K562 (cell line): ENCODE measurements around the gene FMO1. TPM values are rescaled to one million over a fixed set of nuclear protein-coding genes. Genes with fewer than 3 reads are reported as not detected.

ENCODE experiments used
- ATAC-seq: fragments of 200-7000 bp; cut with Tn5 transposase; 3 replicates; pipeline ENCODE4 v1.9.1; 2020; ENCODE audit warnings: moderate library complexity
- BruUV-seq: library from RNA; stranded (reverse); fragments of 400-500 nt; replicated peaks from 2 replicates; lab custom pipeline; 2021; lab: Mats Ljungman, UMichigan
- CTCF ChIA-PET: fragments of 300-600 bp; formaldehyde crosslinking; extraction: SDS; loops from one replicate; lab custom pipeline; 2021; ENCODE audit warnings: low intra/inter-chr PET ratio; lab: Yijun Ruan, JAX
- POLR2A ChIA-PET: fragments of 300-600, 350-650 bp; sonication (Branson Sonifier 250); formaldehyde crosslinking; extraction: SDS; loops from one replicate; lab custom pipeline; 2021; ENCODE audit warnings: antibody characterized with exemption, inconsistent platforms; lab: Yijun Ruan, JAX
- DNase-seq, 4 experiments: peaks; one replicate each; pipeline versions ENCODE4 v3.0.0 to v3.0.0-alpha.2; 2011 to 2018; ENCODE audit warnings: low spot score in 3 of 4, mixed read lengths in 3 of 4; ENCODE audit errors: extremely low read depth in 1 of 4
- FAIRE-seq: peaks from 2 replicates; lab custom pipeline; 2011; peaks lifted over from hg19 to GRCh38; lab: Jason Lieb, UNC
- H2AFZ ChIP-seq: 2 replicates; pipeline ENCODE4 v1.6.0; 2011; ENCODE audit warnings: low read depth, low read length, control low read depth, inconsistent platforms
- H3K27ac ChIP-seq: fragments of 200-600 bp; 3 replicates; pipeline ENCODE4 v1.8.0; 2011; ENCODE audit warnings: low read depth, mild to moderate bottlenecking, control low read depth, inconsistent platforms, low read length, moderate library complexity, mixed read lengths; ENCODE audit errors: extremely low read depth
- H3K27me3 ChIP-seq, 2 experiments: fragments of 300-600 bp in 1 of 2; 2 replicates in 1 of 2; 3 replicates in 1 of 2; pipeline versions ENCODE4 v1.6.0 to v1.8.0; 2011; ENCODE audit warnings: inconsistent platforms in 2 of 2, low read length in 2 of 2, mild to moderate bottlenecking in 1 of 2, mixed read lengths in 1 of 2, moderate library complexity in 1 of 2; ENCODE audit not compliant: control insufficient read depth in 2 of 2, insufficient read depth in 2 of 2
- H3K36me3 ChIP-seq: fragments of 300-600 bp; 3 replicates; pipeline ENCODE4 v1.8.0; 2011; ENCODE audit warnings: mild to moderate bottlenecking, low read length, inconsistent platforms; ENCODE audit not compliant: control insufficient read depth, insufficient read depth
- H3K4me1 ChIP-seq, 2 experiments: fragments of 200-600 bp in 1 of 2; replicated peaks in 1 of 2; 2 replicates in 1 of 2; 3 replicates in 1 of 2; pipeline versions ENCODE4 v1.5.1 to v1.8.0; 2011; ENCODE audit warnings: inconsistent platforms in 2 of 2, low read length in 2 of 2, mild to moderate bottlenecking in 1 of 2, mixed read lengths in 1 of 2, moderate library complexity in 1 of 2; ENCODE audit not compliant: control insufficient read depth in 2 of 2, insufficient read depth in 2 of 2
- H3K4me2 ChIP-seq: 2 replicates; pipeline ENCODE4 v1.6.1; 2011; ENCODE audit warnings: low read length, control low read depth, inconsistent platforms, mixed read lengths; ENCODE audit not compliant: insufficient read depth
- H3K4me3 ChIP-seq: fragments of 200-600 bp; sonication (generic), shearing (Covaris generic); 2 replicates; pipeline ENCODE4 v1.5.1; 2016; ENCODE audit warnings: control low read depth, inconsistent platforms
- H3K79me2 ChIP-seq: fragments of 200-600 bp; 3 replicates; pipeline ENCODE4 v1.8.0; 2011; ENCODE audit warnings: low read length, inconsistent platforms; ENCODE audit not compliant: control insufficient read depth, insufficient read depth
- H3K9ac ChIP-seq, 2 experiments: 2 replicates each; pipeline versions ENCODE4 v1.6.0 to v1.6.1; 2011; ENCODE audit warnings: low read depth in 2 of 2, low read length in 2 of 2, control low read depth in 1 of 2, inconsistent platforms in 1 of 2, mild to moderate bottlenecking in 1 of 2, mixed read lengths in 1 of 2; ENCODE audit not compliant: insufficient read depth in 1 of 2
- H3K9me1 ChIP-seq: one replicate; pipeline ENCODE4 v1.6.0; 2011; ENCODE audit warnings: inconsistent platforms, mild to moderate bottlenecking, low read length, moderate library complexity; ENCODE audit not compliant: control insufficient read depth, insufficient read depth
- H3K9me3 ChIP-seq: replicated peaks from 2 replicates; pipeline ENCODE4 v1.5.1; 2011; ENCODE audit warnings: low read depth, low read length, inconsistent platforms; ENCODE audit not compliant: control insufficient read depth, insufficient read depth
- H4K20me1 ChIP-seq: replicated peaks from 2 replicates; pipeline ENCODE4 v1.6.1; 2011; ENCODE audit warnings: low read length, inconsistent platforms, mixed read lengths; ENCODE audit not compliant: control insufficient read depth, insufficient read depth
- MCM5 ChIP-seq: fragments of 450-650 bp; IDR thresholded peaks from 2 replicates; pipeline ENCODE4 v1.6.1; 2016; ENCODE audit warnings: low read depth
- MLLT1 ChIP-seq, 2 experiments: fragments of 450-650 bp; IDR thresholded peaks; 2 replicates each; pipeline ENCODE4 v1.6.1; 2016
- NCOA2 ChIP-seq, 2 experiments: fragments of 450-650 bp; IDR thresholded peaks; 2 replicates each; pipeline ENCODE4 v1.6.1; 2018; ENCODE audit warnings: mild to moderate bottlenecking in 2 of 2, moderate library complexity in 1 of 2; ENCODE audit not compliant: partially characterized antibody in 2 of 2
- NR1H2 ChIP-seq: sonication (generic); formaldehyde crosslinking; IDR thresholded peaks from 2 replicates; pipeline ENCODE4 v1.4.0; 2020; ENCODE audit warnings: mild to moderate bottlenecking, missing genetic modification reagents
- NR2F6 ChIP-seq: fragments of 450-650 bp; formaldehyde crosslinking; IDR thresholded peaks from 2 replicates; pipeline ENCODE4 v1.4.0; 2020; ENCODE audit warnings: mild to moderate bottlenecking
- RCOR1 ChIP-seq, 2 experiments: IDR thresholded peaks; 2 replicates each; pipeline ENCODE4 v1.6.1; 2012; ENCODE audit warnings: low read depth in 2 of 2, low read length in 2 of 2, borderline replicate concordance in 1 of 2, improper control_type of control experiment in 1 of 2
- SPI1 ChIP-seq: IDR thresholded peaks from 2 replicates; pipeline ENCODE4 v1.6.1; 2011; ENCODE audit warnings: low read depth, low read length, control low read depth, borderline replicate concordance
- TOE1 ChIP-seq, 2 experiments: fragments of 450-650 bp in 1 of 2; sonication (generic) in 1 of 2; formaldehyde crosslinking in 1 of 2; IDR thresholded peaks; 2 replicates each; pipeline versions ENCODE4 v1.7.1 to v1.8.0; 2016 to 2022; ENCODE audit warnings: borderline replicate concordance in 2 of 2, mild to moderate bottlenecking in 2 of 2, antibody characterized with exemption in 1 of 2, inconsistent platforms in 1 of 2, low read depth in 1 of 2, missing genetic modification reagents in 1 of 2, moderate library complexity in 1 of 2
- YY1 ChIP-seq, 3 experiments: IDR thresholded peaks; 2 replicates each; pipeline ENCODE4 v1.6.1; 2011; ENCODE audit warnings: low read length in 2 of 3, mild to moderate bottlenecking in 2 of 3, moderate library complexity in 2 of 3, borderline replicate concordance in 1 of 3, control low read depth in 1 of 3, low read depth in 1 of 3; ENCODE audit not compliant: insufficient read depth in 3 of 3, insufficient replicate concordance in 2 of 3, control insufficient read depth in 1 of 3, insufficient read length in 1 of 3; ENCODE audit errors: extremely low read depth in 1 of 3
- ZBED1 ChIP-seq: IDR thresholded peaks from 2 replicates; pipeline ENCODE4 v1.6.1; 2014
- ZNF197 ChIP-seq: fragments of 200-800 bp; sonication (Bioruptor generic); IDR thresholded peaks from 2 replicates; pipeline ENCODE4 v1.6.1; 2016; ENCODE audit warnings: low read depth, missing genetic modification characterization, missing compliant biosample characterization
- ZNF431 ChIP-seq: sonication (generic); formaldehyde crosslinking; IDR thresholded peaks from 2 replicates; pipeline ENCODE4 v1.8.0; 2022; ENCODE audit warnings: mild to moderate bottlenecking, missing genetic modification reagents
- ZNF583 ChIP-seq: fragments of 250-450 bp; sonication (Bioruptor Pico); IDR thresholded peaks from 2 replicates; pipeline ENCODE4 v1.4.0; 2020
- ZNF77 ChIP-seq: fragments of 250-450 bp; sonication (Bioruptor Pico); IDR thresholded peaks from 2 replicates; pipeline ENCODE4 v1.5.0; 2020
- WGBS: fragments of 100-300 bp; shearing (Covaris generic); methylation state at CpG from one replicate; pipeline ENCODE4 v1.1.6; 2016; ENCODE audit warnings: low coverage, mixed read lengths; ENCODE audit not compliant: insufficient coverage; ENCODE audit errors: missing lambda C conversion rate; 5-methylcytosine and 5-hydroxymethylcytosine counted together
- in situ Hi-C: fragments of 300-500 bp; cut with MboI; formaldehyde crosslinking; loops from 4 replicates; pipeline ENCODE4 v1.15.0; 2018; ENCODE audit warnings: inconsistent platforms, mixed read lengths
- intact Hi-C: fragments of 100-400 bp; cut with micrococcal nuclease; formaldehyde crosslinking; loops from 2 replicates; pipeline ENCODE4 v1.14.2; 2022
- polyA plus RNA-seq, 8 experiments: library from polyadenylated mRNA; depleted of rRNA in 4 of 8; stranded (reverse) in 5 of 8; unstranded in 3 of 8; fragments of >200 nt; fragmentation: Nextera tagmentation in 2 of 8; fragmentation: Illumina TruSeq in 1 of 8; extraction: Ambion mirVana in 2 of 8; extraction: Trizol in 1 of 8; gene quantifications; 2 replicates each; pipeline versions ENCODE4 v1.2.1 to v1.2.3, GENCODE V29; 2011 to 2014; ENCODE audit warnings: inconsistent platforms in 1 of 8, missing spikeins in 1 of 8
- total RNA-seq, 7 experiments: library from RNA; depleted of rRNA in 6 of 7; stranded (reverse); fragments of >200 nt in 6 of 7; fragmentation: Illumina TruSeq in 2 of 7; extraction: Trizol in 2 of 7; gene quantifications; 2 replicates each; pipeline versions ENCODE4 v1.2.1 to v1.2.3, GENCODE V29; 2011 to 2021; ENCODE audit warnings: low replicate concordance in 1 of 7

The FMO1 gene
- total and polyA plus RNA-seq, 9 of the 15 experiments (the other 6 are each of a cell fraction or from before 2014, with no cell fraction given), result not detected

DNA sequence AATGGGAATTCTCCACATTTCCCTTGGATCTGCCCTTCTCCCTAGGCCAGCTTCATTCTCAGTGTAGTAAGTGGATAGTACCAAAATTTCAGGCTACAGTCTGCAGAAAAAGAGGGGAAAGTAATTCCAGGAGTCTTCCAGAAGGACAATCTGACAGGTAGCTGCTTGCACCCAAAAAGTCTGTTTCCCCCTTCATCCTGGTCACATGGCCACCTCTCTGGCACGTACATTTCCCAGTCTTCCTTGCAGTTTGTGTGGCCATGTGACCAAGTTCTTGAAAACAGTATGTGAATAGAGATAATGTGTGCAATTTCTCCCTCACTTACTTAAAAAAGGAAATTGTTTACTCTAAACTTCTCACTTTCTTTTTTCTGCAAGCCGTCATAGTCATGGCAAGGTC is 51.0 kb downstream of the FMO1 start:
- Histone ChIP-seq H3K4me1 (no peaks in the 10 kb centered on the region), H3K79me2 (no peaks in the 10 kb centered on the region), H3K4me3 (no peak overlapping the region), H3K36me3 (no peaks in the 10 kb centered on the region), H3K9me1 (no peaks in the 10 kb centered on the region), H3K4me2 (no peak overlapping the region), H4K20me1 (no peaks in the 10 kb centered on the region), H3K9me3 (no peaks in the 10 kb centered on the region), H3K9ac (no peak overlapping the region), H3K27me3 (no peaks in the 10 kb centered on the region), H2AFZ (no peak overlapping the region), H3K27ac (no peak overlapping the region)
- 0% methylated on average over 2 of the region's 2 CpGs for WGBS
- ATAC-seq, result no peak
- no TSS peak for BruUV-seq
- no peak for DNase-seq
- POLR2A ChIA-PET, result interaction anchor here (0.5 kb wide), 1 partner anchor 97 kb away, joined by 3 read pairs; no protein-coding TSS in a partner anchor
- intact Hi-C loops, result no loop called here
- TF ChIP-seq NCOA2 (IDR thresholded peaks at IDR 0.05; ENCODE audit: partially characterized antibody in 2 of 2) (no peak), ZBED1 (no peak), YY1 (IDR thresholded peaks at IDR 0.05; ENCODE audit: borderline replicate concordance in 1 of 3, control insufficient read depth in 1 of 3, extremely low read depth in 1 of 3, insufficient read depth in 3 of 3, insufficient read length in 1 of 3, insufficient replicate concordance in 2 of 3, low read depth in 1 of 3, low read length in 2 of 3) (no peak), MCM5 (no peak), SPI1 (no peak), ZNF197 (no peak), MLLT1 (IDR thresholded peaks at IDR 0.05) (no peak), ZNF583 (no peak), NR2F6 (CRISPR knock-in tag) (no peak), RCOR1 (IDR thresholded peaks at IDR 0.05; ENCODE audit: borderline replicate concordance in 1 of 2, low read depth in 2 of 2, low read length in 2 of 2) (no peak), ZNF431 (CRISPR knock-in tag) (no peak), NR1H2 (CRISPR knock-in tag) (no peak), TOE1 (IDR thresholded peaks at IDR 0.05; ENCODE audit: borderline replicate concordance) (no peak), TOE1 (CRISPR knock-in tag; IDR thresholded peaks at IDR 0.05; ENCODE audit: borderline replicate concordance, low read depth) (no peak), ZNF77 (CRISPR knock-in tag) (no peak)
- in situ Hi-C loops, result no loop called here
- CTCF ChIA-PET, result no interaction called here
- FAIRE-seq, result no peak
